ENCODE results near the gene SS18.

GRCh38 chr18:26073758-26074157, 16.7 kb downstream of the SS18 start:
- TF ChIP-seq, protein P1, sequence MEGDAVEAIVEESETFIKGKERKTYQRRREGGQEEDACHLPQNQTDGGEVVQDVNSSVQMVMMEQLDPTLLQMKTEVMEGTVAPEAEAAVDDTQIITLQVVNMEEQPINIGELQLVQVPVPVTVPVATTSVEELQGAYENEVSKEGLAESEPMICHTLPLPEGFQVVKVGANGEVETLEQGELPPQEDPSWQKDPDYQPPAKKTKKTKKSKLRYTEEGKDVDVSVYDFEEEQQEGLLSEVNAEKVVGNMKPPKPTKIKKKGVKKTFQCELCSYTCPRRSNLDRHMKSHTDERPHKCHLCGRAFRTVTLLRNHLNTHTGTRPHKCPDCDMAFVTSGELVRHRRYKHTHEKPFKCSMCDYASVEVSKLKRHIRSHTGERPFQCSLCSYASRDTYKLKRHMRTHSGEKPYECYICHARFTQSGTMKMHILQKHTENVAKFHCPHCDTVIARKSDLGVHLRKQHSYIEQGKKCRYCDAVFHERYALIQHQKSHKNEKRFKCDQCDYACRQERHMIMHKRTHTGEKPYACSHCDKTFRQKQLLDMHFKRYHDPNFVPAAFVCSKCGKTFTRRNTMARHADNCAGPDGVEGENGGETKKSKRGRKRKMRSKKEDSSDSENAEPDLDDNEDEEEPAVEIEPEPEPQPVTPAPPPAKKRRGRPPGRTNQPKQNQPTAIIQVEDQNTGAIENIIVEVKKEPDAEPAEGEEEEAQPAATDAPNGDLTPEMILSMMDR (conservative IDR thresholded peaks at IDR 0.05), result no peak
- TF ChIP-seq ZFX (IDR thresholded peaks at IDR 0.05), result no peak

All from C4-2B (cell line).